Activated CD4-positive, alpha-beta T cell treated with anti-CD3 and anti-CD28 coated beads for 4 hours (primary cell): ENCODE data around the gene WDR44.
"Not testable (repeated sequence)": the region's sequence is repeated elsewhere in the genome, so short reads cannot be mapped to it uniquely, and the experiment has no call there.

Source experiments
- DNase-seq, 2 donors: peaks; one replicate each; pipeline ENCODE4 v3.0.0-alpha.2; 2020

WDR44 gene

GRCh38 chrX:118484216-118484903 is 138.5 kb downstream of the WDR44 start:
- DNase-seq = no peak

- not testable (repeated sequence) for DNase-seq
Observed at GRCh38 chrX:118486693-118487092, 140.8 kb downstream of the WDR44 start.

- DNase-seq = no peak
Observed at GRCh38 chrX:118493016-118493415, 147.1 kb downstream of the WDR44 start.

- no peak for DNase-seq
Observed at GRCh38 chrX:118493653-118494297, 147.9 kb downstream of the WDR44 start.

GRCh38 chrX:118495061-118495921 is 149.4 kb downstream of the WDR44 start, which contains the start of gene DOCK11:
Gene DOCK11 (plus strand): TSS chrX:118495815. CDS start chrX:118495972, 157 bp downstream.
- peak; percentile 74 to 82 for DNase-seq

- DNase-seq = peak; percentile 64 to 68
Observed at GRCh38 chrX:118495958-118496762, 150.3 kb downstream of the WDR44 start.

- no peak for DNase-seq
Observed at GRCh38 chrX:118496763-118497079, 150.8 kb downstream of the WDR44 start.

GRCh38 chrX:118497180-118497818 is 151.4 kb downstream of the WDR44 start:
- peak in 1 of 2 donors; percentile 10 for DNase-seq

- no peak for DNase-seq
Observed at GRCh38 chrX:118498351-118498750, 152.4 kb downstream of the WDR44 start.

GRCh38 chrX:118498755-118499154 is 152.8 kb downstream of the WDR44 start:
- DNase-seq = no peak

- no peak for DNase-seq
Observed at GRCh38 chrX:118499295-118499694, 153.4 kb downstream of the WDR44 start.
